H1 (cell line): ENCODE data around the gene SAMD4A. TPM values are rescaled to one million over a fixed set of nuclear protein-coding genes. Genes with fewer than 3 reads are reported as not detected.

Experiments used
- RAD21 ChIP-seq, 2 experiments: IDR thresholded peaks in 1 of 2; conservative IDR thresholded peaks in 1 of 2; 2 replicates each; pipeline ENCODE4 v1.6.1; 2011; ENCODE audit warnings: low read depth in 2 of 2, low read length in 2 of 2, improper control_type of control experiment in 1 of 2, inconsistent platforms in 1 of 2, mild to moderate bottlenecking in 1 of 2, moderate library complexity in 1 of 2
- polyA plus RNA-seq, 7 experiments: library from polyadenylated mRNA; depleted of rRNA in 3 of 7; stranded (reverse) in 5 of 7; unstranded in 2 of 7; fragments of >200 nt in 5 of 7; fragments of 200-250 nt in 2 of 7; gene quantifications; 1 replicate in 5 of 7; 2 replicates in 1 of 7; 4 replicates in 1 of 7; pipeline versions ENCODE4 v1.2.1 to v1.2.3, GENCODE V29; 2011 to 2013; ENCODE audit warnings: missing spikeins in 2 of 7, mixed read lengths in 2 of 7
- total RNA-seq: library from RNA; stranded (reverse); fragmentation: NEBNext Ultra II Directional; extraction: Animal tissue kit (Norgen Biotek cat#: 25700); gene quantifications from 2 replicates; pipeline ENCODE4 v1.2.1, GENCODE V29; 2021

Gene SAMD4A
- total and polyA plus RNA-seq, 2 of the 8 experiments (the other 6 are each of a cell fraction or from before 2014, with no cell fraction given): 2.4 to 12.3 TPM

DNA sequence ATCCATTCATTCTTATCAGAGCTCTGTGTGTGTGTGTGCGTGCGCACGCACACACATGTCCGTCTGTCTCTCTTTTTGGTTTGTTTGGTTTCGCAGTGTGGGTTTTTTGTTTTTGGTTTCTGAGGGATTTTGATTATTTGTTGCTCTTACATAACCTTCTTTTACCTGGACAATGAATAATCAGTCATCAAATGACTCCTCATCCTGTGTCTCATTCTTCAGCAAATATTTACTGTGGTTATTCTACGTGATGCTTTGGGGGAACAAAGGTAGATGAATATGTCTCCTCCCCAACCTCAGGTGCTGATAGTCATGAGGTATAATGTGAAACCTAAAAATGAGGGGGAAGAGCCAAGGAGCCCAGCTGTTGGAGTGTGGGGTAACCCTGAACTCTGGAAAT is 92.4 kb downstream of the SAMD4A start (continued):
- no peak for TF ChIP-seq RAD21 (IDR thresholded peaks at IDR 0.05 in 1 of 2, conservative IDR thresholded peaks at IDR 0.05 in 1 of 2; ENCODE audit: low read depth in 2 of 2, low read length in 2 of 2)
